ENCODE results near the gene SLCO4A1. TPM values are rescaled to one million over a fixed set of nuclear protein-coding genes. Genes with fewer than 3 reads are reported as not detected.

SLCO4A1 gene
- total RNA-seq, 2 experiments from 2014 or later, result 66.5 to 68.4 TPM

DNA sequence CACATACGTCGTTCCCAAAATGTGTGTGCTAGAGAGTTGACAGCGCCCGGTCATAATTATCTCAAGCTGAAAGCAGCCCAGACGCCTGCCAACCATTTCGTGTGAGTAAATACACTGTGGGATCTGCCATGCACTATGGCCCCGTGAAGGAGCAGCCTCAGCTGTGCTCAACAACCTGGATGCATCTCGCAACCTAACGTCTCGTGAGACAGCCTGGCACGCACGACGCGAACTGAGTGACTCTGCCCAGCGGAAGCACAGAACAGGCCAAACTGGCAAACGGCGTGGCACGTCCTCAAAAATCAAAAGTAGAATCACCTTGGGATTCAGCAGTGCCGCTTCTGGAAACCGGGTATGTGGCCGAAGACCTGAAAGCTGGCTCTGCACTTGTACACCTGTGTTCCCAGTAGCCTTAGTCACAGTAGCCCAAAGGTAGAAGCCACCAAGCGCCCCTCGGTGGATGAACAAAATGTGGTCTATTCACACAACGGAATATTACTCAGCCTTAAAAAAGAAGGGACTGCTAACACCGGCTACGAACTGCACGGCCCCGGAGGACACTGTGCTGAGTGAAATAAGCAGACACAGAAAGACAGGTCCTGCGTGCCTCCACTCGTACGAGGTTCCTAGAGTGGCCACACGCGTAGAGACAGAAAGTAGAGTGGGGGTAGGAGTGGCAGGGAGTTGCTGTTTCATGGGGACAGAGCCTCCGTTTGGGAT lies 27.2 kb upstream of the SLCO4A1 start:
- Mint-ChIP-seq H3K4me1 (ENCODE audit: low read depth) (peaks cover 29% of the 10 kb centered on the region), H3K9me3 (peaks cover 2% of the 10 kb centered on the region), H3K27me3 (peaks cover 2% of the 10 kb centered on the region), H3K4me3 (no peak overlapping the region), H3K36me3 (ENCODE audit: low read depth) (no peaks in the 10 kb centered on the region), H3K27ac (no peak overlapping the region)
- intact Hi-C loops (cut with micrococcal nuclease), result loop anchor here (2.0 to 5.0 kb wide), 2 partner anchors 22 to 113 kb away; no protein-coding TSS in a partner anchor
- ChIA-PET CTCF (interaction anchor here (0.8 to 0.9 kb wide), 2 partner anchors 115 to 192 kb away, joined by 3 read pairs; no protein-coding TSS in a partner anchor), POLR2A (interaction anchor here (1.4 kb wide), 1 partner anchor 12 kb away, joined by 3 read pairs; no protein-coding TSS in a partner anchor)
- ATAC-seq (no peak), DNase-seq (no peak)
- TF ChIP-seq CTCF (IDR thresholded peaks at IDR 0.05), result no peak

DNA sequence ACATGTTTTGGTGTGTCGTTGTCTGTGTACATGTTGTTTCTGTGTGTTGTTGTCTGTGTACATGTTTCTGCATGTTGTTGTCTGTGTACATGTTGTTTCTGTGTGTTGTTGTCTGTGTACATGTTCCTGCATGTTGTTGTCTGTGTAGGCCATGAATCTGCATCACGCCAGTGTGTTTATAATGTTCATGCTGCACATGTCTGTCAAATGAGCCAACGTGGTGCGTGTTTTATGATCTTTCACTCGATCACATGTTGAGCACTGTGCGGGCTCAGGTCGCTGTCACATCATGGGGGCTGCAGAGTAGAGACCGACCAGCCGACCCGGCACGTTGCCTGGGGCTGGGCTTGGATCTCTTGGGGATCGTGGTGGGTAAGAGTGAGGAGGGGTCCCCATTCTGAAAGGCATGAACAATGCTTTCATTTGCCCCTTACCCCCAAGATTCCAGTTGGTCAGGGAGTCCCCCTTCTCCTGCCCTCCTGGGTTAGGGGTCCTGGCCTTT lies 26.5 kb upstream of the SLCO4A1 start:
- POLR2A ChIA-PET, result interaction anchor here (1.4 kb wide), 1 partner anchor 13 kb away, joined by 3 read pairs; no protein-coding TSS in a partner anchor
- DNase-seq, result no peak
- ATAC-seq, result no peak
- no peaks in the 10 kb centered on the region for H3K9me3 Mint-ChIP-seq
- no peak overlapping the region for H3K27ac Mint-ChIP-seq
- H3K36me3 Mint-ChIP-seq (ENCODE audit: low read depth), result no peaks in the 10 kb centered on the region
- no peak overlapping the region for H3K4me3 Mint-ChIP-seq
- H3K27me3 Mint-ChIP-seq, result no peaks in the 10 kb centered on the region
- no peak for TF ChIP-seq CTCF (IDR thresholded peaks at IDR 0.05)
- intact Hi-C loops (cut with micrococcal nuclease), result loop anchor here (2.0 to 5.0 kb wide), 2 partner anchors 23 to 114 kb away; no protein-coding TSS in a partner anchor
- H3K4me1 Mint-ChIP-seq (ENCODE audit: low read depth), result peaks cover 29% of the 10 kb centered on the region
- CTCF ChIA-PET, result interaction anchor here (0.9 to 2.7 kb wide), 10 partner anchors 10 to 139 kb away, joined by 3 to 35 read pairs (median 5); partner anchors contain the start of gene GATA5

DNA sequence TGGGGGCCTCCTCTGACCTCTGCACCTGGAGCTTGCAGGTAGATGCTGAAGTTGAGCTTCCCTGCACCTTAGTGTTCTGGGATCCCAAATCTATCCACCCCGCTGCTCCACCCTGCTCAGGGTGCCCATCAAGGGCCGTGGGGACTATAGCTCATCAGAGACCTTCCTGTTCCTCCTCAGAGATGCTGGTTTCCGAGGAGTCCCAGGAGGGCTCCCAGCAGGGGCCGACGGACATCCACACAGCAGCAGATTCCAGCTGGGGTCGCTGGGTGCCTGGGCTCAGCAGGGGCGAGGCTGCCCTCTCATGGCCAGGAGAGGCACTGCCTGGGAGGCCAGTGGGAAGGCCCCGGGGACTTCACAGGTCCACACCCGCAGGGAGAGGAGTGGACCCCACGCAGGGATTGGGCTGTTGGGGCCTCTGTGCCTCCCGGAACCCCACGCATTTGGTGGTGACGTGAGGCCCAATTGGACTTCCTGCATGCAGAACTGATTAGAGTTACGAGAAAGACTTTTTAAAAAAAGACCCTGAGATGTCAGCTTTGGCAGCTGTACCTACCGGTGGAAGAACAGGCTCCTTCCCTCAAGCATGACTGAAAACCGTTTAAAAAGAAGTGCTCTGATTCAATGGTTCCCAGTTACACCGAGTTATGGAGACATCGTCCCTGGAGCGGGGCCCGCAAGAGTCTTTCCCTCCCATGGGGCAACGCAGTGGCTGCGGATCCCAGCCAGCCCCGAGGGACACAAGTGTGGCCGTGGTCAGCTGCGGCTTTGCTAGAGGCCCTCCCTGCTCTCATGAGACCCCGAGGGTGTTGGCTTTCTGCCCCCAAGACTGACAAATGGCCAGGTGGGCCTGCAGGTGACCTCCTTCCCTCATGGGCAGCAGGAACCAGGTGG lies 25.3 kb upstream of the SLCO4A1 start:
- CTCF ChIA-PET, result interaction anchor here (0.6 to 3.7 kb wide), 44 partner anchors 9 to 316 kb away, joined by 3 to 35 read pairs (median 4); partner anchors contain the start of genes GATA5, MRGBP and SLCO4A1
- intact Hi-C loops (cut with micrococcal nuclease), result loop anchor here (5.0 kb wide), 1 partner anchor 115 kb away; no protein-coding TSS in a partner anchor
- H3K4me3 Mint-ChIP-seq, result peak overlapping the region; percentile 52

More for the DNA sequence above, 25.3 kb upstream of the SLCO4A1 start:
- peak overlapping the region; percentile 93 for H3K27ac Mint-ChIP-seq
- DNase-seq (peak; percentile 84), ATAC-seq (peak; percentile 57)
- H3K4me1 Mint-ChIP-seq (ENCODE audit: low read depth), result peaks cover 36% of the 10 kb centered on the region
- H3K9me3 Mint-ChIP-seq, result no peaks in the 10 kb centered on the region
- no peaks in the 10 kb centered on the region for H3K27me3 Mint-ChIP-seq
- H3K36me3 Mint-ChIP-seq (ENCODE audit: low read depth), result no peaks in the 10 kb centered on the region
- peak; percentile 99 for TF ChIP-seq CTCF (IDR thresholded peaks at IDR 0.05)
- POLR2A ChIA-PET, result interaction anchor here (0.9 to 1.7 kb wide), 4 partner anchors 13 to 179 kb away, joined by 3 to 10 read pairs (median 6); partner anchors contain the start of gene MRGBP
